Gastrocnemius medialis (tissue), 4 donors: Measurements from ENCODE around the gene PHF2. TPM values are rescaled to one million over a fixed set of nuclear protein-coding genes. Genes with fewer than 3 reads are reported as not detected.

Experiments used
- ATAC-seq, 2 donors: fragments of 150-250 bp; one replicate each; pipeline ENCODE4 v1.9.1; 2016
- DNase-seq, 2 donors: peaks; one replicate each; pipeline ENCODE4 v3.0.0-alpha.2; 2019
- H3K27ac ChIP-seq, 4 donors: fragments of 200-600 bp; sonication (generic); 1 replicate in 1 of 4; 2 replicates in 3 of 4; pipeline ENCODE4 v1.5.1; 2016 to 2018; ENCODE audit warnings: mild to moderate bottlenecking in 2 of 4, moderate library complexity in 1 of 4
- H3K27me3 ChIP-seq, 3 donors: fragments of 200-600 bp; sonication (generic) in 2 of 3; 1 replicate in 1 of 3; 2 replicates in 2 of 3; pipeline versions ENCODE4 v1.5.1 to v1.6.0; 2016 to 2019; ENCODE audit warnings: mild to moderate bottlenecking in 1 of 3, moderate library complexity in 1 of 3
- H3K36me3 ChIP-seq, 2 donors: fragments of 200-600 bp; sonication (generic) in 1 of 2; one replicate each; pipeline ENCODE4 v1.5.1; 2017 to 2018
- H3K4me1 ChIP-seq, 2 donors: fragments of 200-600 bp; sonication (generic) in 1 of 2; one replicate each; pipeline ENCODE4 v1.5.1; 2016 to 2017; ENCODE audit warnings: mild to moderate bottlenecking in 2 of 2
- H3K4me3 ChIP-seq, 4 donors: fragments of 200-600 bp; sonication (generic) in 3 of 4; 1 replicate in 1 of 4; 2 replicates in 3 of 4; pipeline ENCODE4 v1.5.1; 2016 to 2019; ENCODE audit warnings: mild to moderate bottlenecking in 2 of 4
- H3K9me3 ChIP-seq, 3 donors: fragments of 200-600 bp; sonication (generic) in 2 of 3; 1 replicate in 1 of 3; 2 replicates in 2 of 3; pipeline ENCODE4 v1.5.1; 2016 to 2019
- CTCF ChIP-seq, 5 experiments: fragments of 450-650 bp in 3 of 5; fragments of 200-600 bp in 2 of 5; sonication (generic) in 2 of 5; IDR thresholded peaks in 4 of 5; conservative IDR thresholded peaks in 1 of 5; 1 replicate in 4 of 5; 2 replicates in 1 of 5; pipeline ENCODE4 v1.5.1; 2016 to 2019; ENCODE audit warnings: antibody characterized with exemption in 5 of 5, mild to moderate bottlenecking in 3 of 5, moderate library complexity in 3 of 5
- POLR2A ChIP-seq, 2 donors: fragments of 450-650 bp; IDR thresholded peaks; one replicate each; pipeline ENCODE4 v1.6.1; 2017; ENCODE audit warnings: antibody characterized with exemption in 2 of 2, mild to moderate bottlenecking in 2 of 2, moderate library complexity in 2 of 2
- in situ Hi-C, 4 donors: fragments of 200-750 bp; cut with MboI; loops; one replicate each; pipeline versions ENCODE4 v1.15.0 to v1.8.0; 2017; ENCODE audit warnings: low sequenced_read_pairs in 4 of 4
- intact Hi-C: fragments of 100-400 bp; cut with DNase I; formaldehyde crosslinking; loops from one replicate; pipeline ENCODE4 v1.15.1; 2023; ENCODE audit warnings: low total_unique reads
- total RNA-seq, 4 donors: library from RNA; depleted of rRNA; stranded (reverse); fragments of >200 nt; gene quantifications; one replicate each; pipeline versions ENCODE4 v1.1.0 to v1.2.3, GENCODE V29; 2016

PHF2 gene
- total RNA-seq, 4 donors from 2014 or later = 18.8 to 24.3 (median 21.9) TPM

- ATAC-seq = no peak
- peaks cover 48 to 50% of the 10 kb centered on the region in 2 donors for H3K4me1 ChIP-seq
- H3K9me3 ChIP-seq = no peaks in the 10 kb centered on the region
- intact Hi-C loops = no loop called here
- DNase-seq = no peak
- no peaks in the 10 kb centered on the region for H3K27me3 ChIP-seq
- no peaks in the 10 kb centered on the region for H3K36me3 ChIP-seq
- H3K27ac ChIP-seq = no peak overlapping the region
- TF ChIP-seq POLR2A (IDR thresholded peaks at IDR 0.05) (no peak), CTCF (IDR thresholded peaks at IDR 0.05 in 4 of 5, conservative IDR thresholded peaks at IDR 0.05 in 1 of 5) (no peak)
- H3K4me3 ChIP-seq = no peak overlapping the region
- in situ Hi-C loops = no loop called here
Observed at GRCh38 chr9:93613791-93614190, 37.4 kb downstream of the PHF2 start.

GRCh38 chr9:93614830-93615468 is 38.6 kb downstream of the PHF2 start:
- ATAC-seq (no peak), DNase-seq (no peak)
- intact Hi-C loops (no loop called here), in situ Hi-C loops (no loop called here)
- no peak for TF ChIP-seq CTCF (IDR thresholded peaks at IDR 0.05 in 4 of 5, conservative IDR thresholded peaks at IDR 0.05 in 1 of 5)
- TF ChIP-seq POLR2A (IDR thresholded peaks at IDR 0.05) = no peak
- Histone ChIP-seq H3K36me3 (no peaks in the 10 kb centered on the region), H3K4me3 (no peak overlapping the region), H3K27me3 (no peaks in the 10 kb centered on the region), H3K4me1 (peaks cover 59 to 61% of the 10 kb centered on the region in 2 donors), H3K9me3 (no peaks in the 10 kb centered on the region), H3K27ac (no peak overlapping the region)

DNA sequence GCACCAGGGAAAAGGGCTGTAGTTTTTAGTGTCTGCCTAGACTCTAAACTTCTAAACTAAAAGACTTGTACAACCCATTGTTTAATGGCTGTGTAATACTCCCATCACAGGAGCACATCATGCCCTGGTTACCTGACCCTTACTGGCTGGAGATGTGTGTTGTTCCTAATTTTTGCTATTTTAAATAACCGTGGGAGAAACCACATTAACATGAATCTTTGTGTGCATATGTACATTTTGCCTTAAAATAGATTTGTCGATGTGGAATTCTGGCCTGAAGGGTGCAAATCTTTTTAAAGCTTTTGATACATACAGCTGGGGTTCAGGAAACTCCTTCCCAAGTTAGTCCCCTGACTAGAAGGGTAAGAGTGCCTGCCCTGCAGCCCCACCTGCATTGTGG is 39.7 kb downstream of the PHF2 start:
- no peaks in the 10 kb centered on the region for H3K36me3 ChIP-seq
- H3K4me3 ChIP-seq = no peak overlapping the region
- intact Hi-C loops (no loop called here), in situ Hi-C loops (no loop called here)
- ATAC-seq (no peak), DNase-seq (no peak)
- no peak overlapping the region for H3K27ac ChIP-seq
- peaks cover 64 to 67% of the 10 kb centered on the region in 2 donors for H3K4me1 ChIP-seq
- no peaks in the 10 kb centered on the region for H3K27me3 ChIP-seq
- TF ChIP-seq POLR2A (IDR thresholded peaks at IDR 0.05) (no peak), CTCF (IDR thresholded peaks at IDR 0.05 in 4 of 5, conservative IDR thresholded peaks at IDR 0.05 in 1 of 5) (no peak)
- no peaks in the 10 kb centered on the region for H3K9me3 ChIP-seq

DNA sequence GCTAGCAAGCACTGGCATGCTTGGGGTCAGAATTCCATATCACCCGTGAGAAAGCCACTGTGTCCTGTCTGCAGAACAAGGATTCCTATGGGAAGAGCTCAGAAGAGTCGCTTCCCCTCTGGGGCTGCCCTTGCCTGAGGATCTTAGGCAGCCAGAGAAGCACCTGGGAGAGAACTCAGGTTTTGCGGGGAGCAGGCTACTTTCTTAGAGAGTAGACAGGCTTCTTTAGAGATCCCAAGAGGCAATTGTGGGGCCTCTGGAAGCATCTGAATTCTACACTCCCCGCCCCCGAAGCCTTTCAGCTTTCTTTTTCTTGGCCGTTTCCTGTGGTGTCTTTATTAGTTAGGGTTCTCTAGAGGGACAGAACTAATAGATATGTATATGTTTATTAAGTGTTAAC is 40.9 kb downstream of the PHF2 start:
- in situ Hi-C loops = no loop called here
- no peak overlapping the region for H3K4me3 ChIP-seq
- ATAC-seq = no peak
- no peaks in the 10 kb centered on the region for H3K27me3 ChIP-seq
- H3K9me3 ChIP-seq = no peaks in the 10 kb centered on the region
- no peak overlapping the region for H3K27ac ChIP-seq
- no peak for DNase-seq
- TF ChIP-seq CTCF (IDR thresholded peaks at IDR 0.05 in 4 of 5, conservative IDR thresholded peaks at IDR 0.05 in 1 of 5) (no peak), POLR2A (IDR thresholded peaks at IDR 0.05) (no peak)
- intact Hi-C loops = no loop called here
- no peaks in the 10 kb centered on the region for H3K36me3 ChIP-seq
- peaks cover 59 to 66% of the 10 kb centered on the region in 2 donors for H3K4me1 ChIP-seq

DNA sequence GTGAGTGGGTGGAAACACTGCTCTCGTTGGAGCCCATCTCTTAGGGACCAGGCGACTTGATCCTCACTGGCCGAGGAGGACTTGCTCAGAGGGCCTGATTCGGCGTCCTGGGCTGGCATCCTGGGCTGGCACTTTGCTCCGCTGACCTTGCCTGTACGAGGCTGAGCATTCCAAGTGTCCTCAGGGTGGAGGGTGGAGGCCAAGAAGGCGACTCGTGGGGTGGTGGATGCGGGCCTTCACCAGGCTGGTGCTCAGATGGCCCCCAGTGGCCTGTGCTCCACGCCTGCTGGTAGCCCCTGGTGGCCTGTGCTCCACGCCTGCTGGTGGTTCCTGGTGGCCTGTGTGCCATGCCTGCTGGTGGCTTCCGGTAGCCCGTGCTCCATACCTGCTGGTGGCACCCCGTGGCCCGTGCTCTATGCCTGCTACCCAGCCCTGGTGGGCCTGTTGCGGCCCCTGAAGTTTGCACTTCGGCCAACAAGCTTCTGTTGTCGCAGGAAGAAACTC is 42.9 kb downstream of the PHF2 start:
- DNase-seq (no peak), ATAC-seq (no peak)
- no peaks in the 10 kb centered on the region for H3K36me3 ChIP-seq
- intact Hi-C loops (no loop called here), in situ Hi-C loops (no loop called here)
- H3K9me3 ChIP-seq = no peaks in the 10 kb centered on the region
- no peak overlapping the region for H3K4me3 ChIP-seq
- H3K27ac ChIP-seq = no peak overlapping the region
- no peaks in the 10 kb centered on the region for H3K27me3 ChIP-seq
- peaks cover 40 to 50% of the 10 kb centered on the region in 2 donors for H3K4me1 ChIP-seq
- TF ChIP-seq CTCF (IDR thresholded peaks at IDR 0.05 in 4 of 5, conservative IDR thresholded peaks at IDR 0.05 in 1 of 5) = no peak
- TF ChIP-seq POLR2A (IDR thresholded peaks at IDR 0.05) = no peak
